ENCODE data around the gene CATSPER3. TPM values are rescaled to one million over a fixed set of nuclear protein-coding genes. Genes with fewer than 3 reads are reported as not detected.

The CATSPER3 gene
- total RNA-seq, 1 donor from 2014 or later: 0.39 TPM

GRCh38 chr5:135058331-135058732 lies 90.6 kb downstream of the CATSPER3 start:
- Mint-ChIP-seq H3K4me1 (ENCODE audit: low read depth, unreplicated experiment) (no peaks in the 10 kb centered on the region), H3K4me3 (ENCODE audit: unreplicated experiment) (no peak overlapping the region), H3K9me3 (ENCODE audit: unreplicated experiment) (peaks cover 6% of the 10 kb centered on the region), H3K27me3 (ENCODE audit: low read depth, unreplicated experiment) (peaks cover 91% of the 10 kb centered on the region), H3K27ac (ENCODE audit: unreplicated experiment) (no peak overlapping the region), H3K36me3 (ENCODE audit: low read depth, unreplicated experiment) (no peaks in the 10 kb centered on the region)
- Histone ChIP-seq H3K4me3 (ENCODE audit: insufficient read depth, low read depth, low read length) (no peak overlapping the region), H3K9ac (ENCODE audit: low read length) (no peak overlapping the region), H3K79me2 (ENCODE audit: insufficient read depth, low read length) (no peaks in the 10 kb centered on the region), H4K20me1 (ENCODE audit: insufficient read depth, low read length) (no peaks in the 10 kb centered on the region), H3K4me1 (ENCODE audit: insufficient read depth, low read length) (no peaks in the 10 kb centered on the region), H2AFZ (ENCODE audit: low read depth, low read length) (no peak overlapping the region), H3K27me3 (ENCODE audit: insufficient read depth, low read length) (peaks cover 29% of the 10 kb centered on the region), H3K4me2 (ENCODE audit: low read length) (no peak overlapping the region), H3K27ac (ENCODE audit: low read depth, low read length) (no peak overlapping the region), H3K9me3 (ENCODE audit: insufficient read depth, low read depth, low read length) (no peaks in the 10 kb centered on the region), H3K36me3 (ENCODE audit: insufficient read depth, low read length) (no peaks in the 10 kb centered on the region)
- DNase-seq (ENCODE audit: low read depth) (no peak), FAIRE-seq (no peak)
- TF ChIP-seq EZH2 (IDR thresholded peaks at IDR 0.05; ENCODE audit: insufficient read depth, low read length): no peak
- no peak for TF ChIP-seq CTCF (IDR thresholded peaks at IDR 0.05; ENCODE audit: insufficient read depth, low read depth, low read length)

- Histone ChIP-seq H2AFZ (ENCODE audit: low read depth, low read length) (no peak overlapping the region), H3K9ac (ENCODE audit: low read length) (no peak overlapping the region), H3K9me3 (ENCODE audit: insufficient read depth, low read depth, low read length) (no peaks in the 10 kb centered on the region), H3K36me3 (ENCODE audit: insufficient read depth, low read length) (no peaks in the 10 kb centered on the region), H3K27ac (ENCODE audit: low read depth, low read length) (no peak overlapping the region), H3K4me2 (ENCODE audit: low read length) (no peak overlapping the region), H3K4me1 (ENCODE audit: insufficient read depth, low read length) (no peaks in the 10 kb centered on the region), H3K4me3 (ENCODE audit: insufficient read depth, low read depth, low read length) (no peak overlapping the region), H4K20me1 (ENCODE audit: insufficient read depth, low read length) (no peaks in the 10 kb centered on the region), H3K27me3 (ENCODE audit: insufficient read depth, low read length) (peaks cover 23% of the 10 kb centered on the region), H3K79me2 (ENCODE audit: insufficient read depth, low read length) (no peaks in the 10 kb centered on the region)
- H3K27ac Mint-ChIP-seq (ENCODE audit: unreplicated experiment): no peak overlapping the region
- H3K4me3 Mint-ChIP-seq (ENCODE audit: unreplicated experiment): no peak overlapping the region
- peaks cover 5% of the 10 kb centered on the region for H3K4me1 Mint-ChIP-seq (ENCODE audit: low read depth, unreplicated experiment)
- peaks cover 87% of the 10 kb centered on the region for H3K27me3 Mint-ChIP-seq (ENCODE audit: low read depth, unreplicated experiment)
- H3K36me3 Mint-ChIP-seq (ENCODE audit: low read depth, unreplicated experiment): no peaks in the 10 kb centered on the region
- peaks cover 6% of the 10 kb centered on the region for H3K9me3 Mint-ChIP-seq (ENCODE audit: unreplicated experiment)
- DNase-seq (ENCODE audit: low read depth): no peak
- FAIRE-seq: no peak
- TF ChIP-seq CTCF (IDR thresholded peaks at IDR 0.05; ENCODE audit: insufficient read depth, low read depth, low read length) (no peak), EZH2 (IDR thresholded peaks at IDR 0.05; ENCODE audit: insufficient read depth, low read length) (no peak)
These were observed 91.6 kb downstream of the CATSPER3 start for GRCh38 chr5:135059000-135059923.

- no peak overlapping the region for H3K27ac Mint-ChIP-seq (ENCODE audit: unreplicated experiment)
- H3K4me3 ChIP-seq (ENCODE audit: insufficient read depth, low read depth, low read length): no peak overlapping the region
- FAIRE-seq: no peak
- H3K9ac ChIP-seq (ENCODE audit: low read length): no peak overlapping the region
- no peak for DNase-seq (ENCODE audit: low read depth)
- H3K4me3 Mint-ChIP-seq (ENCODE audit: unreplicated experiment): no peak overlapping the region
- peaks cover 6% of the 10 kb centered on the region for H3K9me3 Mint-ChIP-seq (ENCODE audit: unreplicated experiment)
- peaks cover 20% of the 10 kb centered on the region for H3K27me3 ChIP-seq (ENCODE audit: insufficient read depth, low read length)
- no peaks in the 10 kb centered on the region for H4K20me1 ChIP-seq (ENCODE audit: insufficient read depth, low read length)
- H3K27ac ChIP-seq (ENCODE audit: low read depth, low read length): no peak overlapping the region
- H2AFZ ChIP-seq (ENCODE audit: low read depth, low read length): no peak overlapping the region
- H3K36me3 Mint-ChIP-seq (ENCODE audit: low read depth, unreplicated experiment): no peaks in the 10 kb centered on the region
- H3K4me2 ChIP-seq (ENCODE audit: low read length): no peak overlapping the region
- H3K4me1 ChIP-seq (ENCODE audit: insufficient read depth, low read length): no peaks in the 10 kb centered on the region
- no peaks in the 10 kb centered on the region for H3K79me2 ChIP-seq (ENCODE audit: insufficient read depth, low read length)
- H3K27me3 Mint-ChIP-seq (ENCODE audit: low read depth, unreplicated experiment): peaks cover 86% of the 10 kb centered on the region
- TF ChIP-seq EZH2 (IDR thresholded peaks at IDR 0.05; ENCODE audit: insufficient read depth, low read length): no peak
- no peak for TF ChIP-seq CTCF (IDR thresholded peaks at IDR 0.05; ENCODE audit: insufficient read depth, low read depth, low read length)
- no peaks in the 10 kb centered on the region for H3K36me3 ChIP-seq (ENCODE audit: insufficient read depth, low read length)
- H3K4me1 Mint-ChIP-seq (ENCODE audit: low read depth, unreplicated experiment): peaks cover 6% of the 10 kb centered on the region
- no peaks in the 10 kb centered on the region for H3K9me3 ChIP-seq (ENCODE audit: insufficient read depth, low read depth, low read length)
These were observed 92.3 kb downstream of the CATSPER3 start for GRCh38 chr5:135060021-135060420.

Data from astrocyte (in vitro differentiated cells and primary cell).